Stromal cell of bone marrow (primary cell): ENCODE results near the gene STK16.
"Not testable (repeated sequence)": the region's sequence is repeated elsewhere in the genome, so short reads cannot be mapped to it uniquely, and the experiment has no call there.

ENCODE experiments used
- DNase-seq: peaks from one replicate; pipeline ENCODE4 v3.0.0-alpha.2; 2012; ENCODE audit warnings: low read depth

Gene STK16

GRCh38 chr2:219270055-219270372 is 24.7 kb downstream of the STK16 start:
- no peak for DNase-seq

GRCh38 chr2:219271021-219271420 is 25.7 kb downstream of the STK16 start:
- DNase-seq, result no peak

GRCh38 chr2:219272356-219272755 is 27.1 kb downstream of the STK16 start:
- DNase-seq, result no peak

GRCh38 chr2:219272995-219273394 is 27.7 kb downstream of the STK16 start:
- no peak for DNase-seq

- no peak for DNase-seq
These were observed 28.7 kb downstream of the STK16 start for GRCh38 chr2:219273937-219274336.

GRCh38 chr2:219274361-219274921 is 29.2 kb downstream of the STK16 start:
- DNase-seq, result peak; percentile 38

GRCh38 chr2:219277703-219278654 is 32.7 kb downstream of the STK16 start:
- peak; percentile 70 for DNase-seq

GRCh38 chr2:219278655-219279150 is 33.4 kb downstream of the STK16 start:
- DNase-seq, result no peak

- DNase-seq, result peak; percentile 98
These were observed 34.1 kb downstream of the STK16 start, which contains the start of gene DNAJB2 for GRCh38 chr2:219279151-219279915. Gene DNAJB2, plus strand, starts transcription at chr2:219279366. Its CDS starts 468 bp downstream, at chr2:219279834.

- DNase-seq, result no peak
These were observed 34.7 kb downstream of the STK16 start for GRCh38 chr2:219279916-219280516.

- no peak for DNase-seq
These were observed 35.4 kb downstream of the STK16 start for GRCh38 chr2:219280651-219281050.

- DNase-seq, result no peak
These were observed 36.3 kb downstream of the STK16 start for GRCh38 chr2:219281588-219281987.

- no peak for DNase-seq
These were observed 37.1 kb downstream of the STK16 start for GRCh38 chr2:219282375-219282774.

GRCh38 chr2:219282943-219283581 is 37.8 kb downstream of the STK16 start:
- no peak for DNase-seq

GRCh38 chr2:219284501-219285372 is 39.5 kb downstream of the STK16 start:
- DNase-seq, result no peak

GRCh38 chr2:219285373-219285735 is 40.1 kb downstream of the STK16 start:
- no peak for DNase-seq

GRCh38 chr2:219285894-219286425 is 40.7 kb downstream of the STK16 start:
- peak; percentile 39 for DNase-seq

GRCh38 chr2:219286436-219287115 is 41.3 kb downstream of the STK16 start:
- DNase-seq, result no peak

GRCh38 chr2:219287116-219287440 is 41.8 kb downstream of the STK16 start:
- DNase-seq, result not testable (repeated sequence)
